Fibroblast of lung (primary cell): ENCODE data around the gene PURB. TPM values are rescaled to one million over a fixed set of nuclear protein-coding genes. Genes with fewer than 3 reads are reported as not detected.

ENCODE experiments used
- DNase-seq, 2 donors: peaks; one replicate each; pipeline versions ENCODE4 v3.0.0 to v3.0.0-alpha.2; 2010; ENCODE audit warnings: low read depth in 2 of 2
- H2AFZ ChIP-seq: 2 replicates; pipeline ENCODE4 v1.5.1; 2012; ENCODE audit warnings: low read length, control low read depth, inconsistent platforms
- H3K27ac ChIP-seq: 2 replicates; pipeline ENCODE4 v1.5.1; 2011; ENCODE audit warnings: low read length, control low read depth; ENCODE audit not compliant: insufficient read depth
- H3K27me3 ChIP-seq: 2 replicates; pipeline ENCODE4 v1.5.1; 2011; ENCODE audit warnings: mild to moderate bottlenecking, low read length; ENCODE audit not compliant: control insufficient read depth, insufficient read depth
- H3K36me3 ChIP-seq: 2 replicates; pipeline ENCODE4 v1.5.1; 2011; ENCODE audit warnings: low read length; ENCODE audit not compliant: control insufficient read depth, insufficient read depth
- H3K4me1 ChIP-seq: 2 replicates; pipeline ENCODE4 v1.5.1; 2011; ENCODE audit warnings: low read length; ENCODE audit not compliant: control insufficient read depth, insufficient read depth; ENCODE audit errors: extremely low read depth
- H3K4me2 ChIP-seq: 2 replicates; pipeline ENCODE4 v1.5.1; 2011; ENCODE audit warnings: low read length, control low read depth; ENCODE audit not compliant: insufficient read depth; ENCODE audit errors: extremely low read depth
- H3K4me3 ChIP-seq, 4 experiments: fragments of 200-600 bp in 1 of 4; sonication (generic) in 1 of 4; replicated peaks in 1 of 4; 2 replicates each; pipeline ENCODE4 v1.5.1; 2011 to 2016; ENCODE audit warnings: low read length in 4 of 4, low read depth in 3 of 4, mild to moderate bottlenecking in 3 of 4, control low read depth in 2 of 4, inconsistent platforms in 1 of 4, mixed read lengths in 1 of 4; ENCODE audit not compliant: insufficient read depth in 1 of 4; ENCODE audit errors: control extremely low read depth in 1 of 4
- H3K79me2 ChIP-seq: 2 replicates; pipeline ENCODE4 v1.5.1; 2012; ENCODE audit warnings: mild to moderate bottlenecking, low read length, inconsistent platforms; ENCODE audit not compliant: control insufficient read depth, insufficient read depth
- H3K9ac ChIP-seq: 2 replicates; pipeline ENCODE4 v1.5.1; 2011; ENCODE audit warnings: mild to moderate bottlenecking, low read length, control low read depth; ENCODE audit not compliant: insufficient read depth
- H3K9me3 ChIP-seq: 2 replicates; pipeline ENCODE4 v1.5.1; 2012; ENCODE audit warnings: low read depth, low read length; ENCODE audit not compliant: control insufficient read depth, insufficient read depth
- H4K20me1 ChIP-seq: 2 replicates; pipeline ENCODE4 v1.5.1; 2011; ENCODE audit warnings: low read length; ENCODE audit not compliant: control insufficient read depth, insufficient read depth; ENCODE audit errors: extremely low read depth
- EZH2 ChIP-seq: IDR thresholded peaks from 2 replicates; pipeline ENCODE4 v1.5.1; 2012; ENCODE audit warnings: low read length, control low read depth, mild to moderate bottlenecking; ENCODE audit errors: missing control alignments
- polyA plus RNA-seq, 2 donors: library from polyadenylated mRNA; depleted of rRNA in 1 of 2; stranded (reverse) in 1 of 2; unstranded in 1 of 2; fragments of >200 nt; gene quantifications; 2 replicates each; pipeline ENCODE4 v1.2.1, GENCODE V29; 2011 to 2012; ENCODE audit warnings: missing spikeins in 1 of 2
- total RNA-seq: library from RNA; depleted of rRNA; stranded (reverse); fragments of >200 nt; gene quantifications from 2 replicates; pipeline ENCODE4 v1.2.1, GENCODE V29; 2014
- TF ChIP-seq, protein P1 (sequence below), 2 donors: IDR thresholded peaks in 1 of 2; conservative IDR thresholded peaks in 1 of 2; 1 replicate in 1 of 2; 2 replicates in 1 of 2; pipeline ENCODE4 v1.5.1; 2011 to 2012; ENCODE audit warnings: low read length in 2 of 2, control low read depth in 1 of 2, inconsistent platforms in 1 of 2, low read depth in 1 of 2, mild to moderate bottlenecking in 1 of 2

Gene PURB
- total and polyA plus RNA-seq, 2 donors (not counting 1 experiment from before 2014, with no cell fraction given) = 11.0 to 15.2 TPM

DNA sequence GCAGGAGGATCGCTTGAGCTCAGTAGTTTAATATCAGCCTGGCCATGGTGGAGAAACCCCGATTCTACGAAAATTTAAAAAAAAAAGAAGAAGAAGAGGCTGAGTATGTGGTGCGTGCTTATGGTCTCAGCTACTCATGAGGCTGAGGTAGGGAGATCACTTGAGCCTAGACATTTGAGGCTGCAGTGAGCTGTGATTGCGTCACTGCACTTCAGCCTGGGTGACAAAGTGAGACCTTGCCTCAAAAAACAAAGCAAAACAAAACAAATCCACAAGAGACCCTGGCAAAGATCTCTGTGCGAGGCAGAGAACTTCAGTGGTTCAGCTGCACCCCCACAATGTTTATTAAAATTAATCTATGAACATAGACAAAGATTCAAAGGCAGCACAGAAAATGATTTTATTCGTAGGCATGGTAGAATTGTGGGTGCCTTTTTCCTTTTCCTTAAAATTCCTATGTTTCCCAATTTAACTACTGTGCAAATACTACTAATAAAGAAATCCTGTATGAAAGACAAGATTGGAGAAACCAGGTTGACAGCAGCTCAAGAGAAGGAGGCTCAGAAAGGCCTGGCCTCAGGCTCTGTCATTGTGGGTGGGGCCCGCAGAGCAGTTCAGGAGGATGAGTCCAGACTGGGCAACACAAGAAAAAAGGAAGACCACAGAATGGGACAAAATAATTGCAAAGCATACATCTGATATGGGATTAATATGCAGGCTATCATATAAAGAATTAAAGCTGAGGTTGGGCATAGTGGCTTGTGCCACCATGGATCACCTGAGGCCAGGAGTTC lies 24.5 kb upstream of the PURB start:
- H3K27ac ChIP-seq = no peak overlapping the region
- no peaks in the 10 kb centered on the region for H3K36me3 ChIP-seq
- no peak overlapping the region for H3K4me3 ChIP-seq
- no peaks in the 10 kb centered on the region for H3K79me2 ChIP-seq
- DNase-seq = no peak
- H4K20me1 ChIP-seq = no peaks in the 10 kb centered on the region
- H3K9me3 ChIP-seq = no peaks in the 10 kb centered on the region
- H3K4me1 ChIP-seq = no peaks in the 10 kb centered on the region
- H3K27me3 ChIP-seq = no peaks in the 10 kb centered on the region
- no peak overlapping the region for H2AFZ ChIP-seq
- TF ChIP-seq, protein P1, sequence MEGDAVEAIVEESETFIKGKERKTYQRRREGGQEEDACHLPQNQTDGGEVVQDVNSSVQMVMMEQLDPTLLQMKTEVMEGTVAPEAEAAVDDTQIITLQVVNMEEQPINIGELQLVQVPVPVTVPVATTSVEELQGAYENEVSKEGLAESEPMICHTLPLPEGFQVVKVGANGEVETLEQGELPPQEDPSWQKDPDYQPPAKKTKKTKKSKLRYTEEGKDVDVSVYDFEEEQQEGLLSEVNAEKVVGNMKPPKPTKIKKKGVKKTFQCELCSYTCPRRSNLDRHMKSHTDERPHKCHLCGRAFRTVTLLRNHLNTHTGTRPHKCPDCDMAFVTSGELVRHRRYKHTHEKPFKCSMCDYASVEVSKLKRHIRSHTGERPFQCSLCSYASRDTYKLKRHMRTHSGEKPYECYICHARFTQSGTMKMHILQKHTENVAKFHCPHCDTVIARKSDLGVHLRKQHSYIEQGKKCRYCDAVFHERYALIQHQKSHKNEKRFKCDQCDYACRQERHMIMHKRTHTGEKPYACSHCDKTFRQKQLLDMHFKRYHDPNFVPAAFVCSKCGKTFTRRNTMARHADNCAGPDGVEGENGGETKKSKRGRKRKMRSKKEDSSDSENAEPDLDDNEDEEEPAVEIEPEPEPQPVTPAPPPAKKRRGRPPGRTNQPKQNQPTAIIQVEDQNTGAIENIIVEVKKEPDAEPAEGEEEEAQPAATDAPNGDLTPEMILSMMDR (conservative IDR thresholded peaks at IDR 0.05 in 1 of 2, IDR thresholded peaks at IDR 0.05 in 1 of 2; ENCODE audit: low read depth in 1 of 2, low read length in 2 of 2) = no peak
- TF ChIP-seq EZH2 = no peak
- H3K9ac ChIP-seq = no peak overlapping the region
- no peak overlapping the region for H3K4me2 ChIP-seq

- H3K27me3 ChIP-seq = no peaks in the 10 kb centered on the region
- no peaks in the 10 kb centered on the region for H3K9me3 ChIP-seq
- H3K36me3 ChIP-seq = no peaks in the 10 kb centered on the region
- no peak overlapping the region for H2AFZ ChIP-seq
- H3K4me3 ChIP-seq = no peak overlapping the region
- no peak overlapping the region for H3K9ac ChIP-seq
- no peaks in the 10 kb centered on the region for H3K4me1 ChIP-seq
- H4K20me1 ChIP-seq = no peaks in the 10 kb centered on the region
- TF ChIP-seq, protein P1 (conservative IDR thresholded peaks at IDR 0.05 in 1 of 2, IDR thresholded peaks at IDR 0.05 in 1 of 2; ENCODE audit: low read depth in 1 of 2, low read length in 2 of 2) = no peak
- no peak for TF ChIP-seq EZH2
- H3K4me2 ChIP-seq = no peak overlapping the region
- H3K27ac ChIP-seq = no peak overlapping the region
- DNase-seq = no peak
- no peaks in the 10 kb centered on the region for H3K79me2 ChIP-seq
These were observed 21.6 kb upstream of the PURB start for GRCh38 chr7:44906965-44907364.

GRCh38 chr7:44905002-44905635 lies 19.8 kb upstream of the PURB start:
- no peaks in the 10 kb centered on the region for H3K27me3 ChIP-seq
- H3K36me3 ChIP-seq = no peaks in the 10 kb centered on the region
- H4K20me1 ChIP-seq = no peaks in the 10 kb centered on the region
- H3K9ac ChIP-seq = no peak overlapping the region
- H3K9me3 ChIP-seq = no peaks in the 10 kb centered on the region
- no peaks in the 10 kb centered on the region for H3K79me2 ChIP-seq
- no peak for TF ChIP-seq EZH2
- TF ChIP-seq, protein P1 (conservative IDR thresholded peaks at IDR 0.05 in 1 of 2, IDR thresholded peaks at IDR 0.05 in 1 of 2; ENCODE audit: low read depth in 1 of 2, low read length in 2 of 2) = no peak
- H2AFZ ChIP-seq = no peak overlapping the region
- H3K4me2 ChIP-seq = no peak overlapping the region
- no peak overlapping the region for H3K4me3 ChIP-seq
- no peaks in the 10 kb centered on the region for H3K4me1 ChIP-seq
- no peak overlapping the region for H3K27ac ChIP-seq
- DNase-seq = no peak
